Adrenal gland (tissue), 12 donors: ENCODE data around the gene PI16. TPM values are rescaled to one million over a fixed set of nuclear protein-coding genes. Genes with fewer than 3 reads are reported as not detected.
"Not testable (repeated sequence)": the region's sequence is repeated elsewhere in the genome, so short reads cannot be mapped to it uniquely, and the experiment has no call there.

Source experiments
- DNase-seq, 7 donors: peaks; one replicate each; pipeline ENCODE4 v3.0.0-alpha.2; 2019 to 2020
- H3K27ac ChIP-seq, 5 donors: fragments of 200-600 bp; sonication (generic) in 4 of 5; 1 replicate in 3 of 5; 2 replicates in 2 of 5; pipeline versions ENCODE4 v1.5.1 to v1.8.0; 2016 to 2020; ENCODE audit warnings: mild to moderate bottlenecking in 1 of 5
- H3K27me3 ChIP-seq: fragments of 200-600 bp; 2 replicates; pipeline ENCODE4 v1.8.0; 2021
- H3K36me3 ChIP-seq, 2 donors: fragments of 200-600 bp; replicated peaks in 1 of 2; 1 replicate in 1 of 2; 2 replicates in 1 of 2; pipeline versions ENCODE4 v1.5.1 to v1.8.0; 2018 to 2022
- H3K4me1 ChIP-seq, 2 donors: fragments of 200-600 bp; replicated peaks in 1 of 2; 1 replicate in 1 of 2; 2 replicates in 1 of 2; pipeline versions ENCODE4 v1.5.1 to v1.8.0; 2018 to 2021
- H3K4me3 ChIP-seq, 4 donors: fragments of 200-600 bp; sonication (generic) in 3 of 4; one replicate each; pipeline ENCODE4 v1.5.1; 2016 to 2018
- H3K9me3 ChIP-seq, 3 donors: fragments of 200-600 bp; sonication (generic) in 1 of 3; replicated peaks in 1 of 3; 1 replicate in 2 of 3; 2 replicates in 1 of 3; pipeline versions ENCODE4 v1.5.1 to v1.8.0; 2016 to 2021
- CTCF ChIP-seq, 6 experiments: fragments of 450-650 bp in 4 of 6; fragments of 200-600 bp in 2 of 6; sonication (generic) in 1 of 6; IDR thresholded peaks; 1 replicate in 5 of 6; 2 replicates in 1 of 6; pipeline versions ENCODE4 v1.5.1 to v1.8.0; 2016 to 2021; ENCODE audit warnings: antibody characterized with exemption in 6 of 6, mild to moderate bottlenecking in 2 of 6, moderate library complexity in 1 of 6
- POLR2A ChIP-seq, 2 donors: fragments of 450-650 bp; IDR thresholded peaks; one replicate each; pipeline ENCODE4 v1.6.1; 2017; ENCODE audit warnings: antibody characterized with exemption in 2 of 2, mild to moderate bottlenecking in 2 of 2, moderate library complexity in 1 of 2
- WGBS, 4 donors: extraction: QIAGEN DNeasy Blood & Tissue Kit in 2 of 4; methylation state at CpG; one replicate each; pipeline versions ENCODE4 v1.1.5 to v1.1.7; 2013 to 2017; 5-methylcytosine and 5-hydroxymethylcytosine counted together
- intact Hi-C, 2 donors: fragments of 100-400 bp; cut with DNase I; formaldehyde crosslinking; loops; one replicate each; pipeline versions ENCODE4 v1.14.1 to v1.15.0; 2022 to 2023
- polyA plus RNA-seq, 3 donors: library from polyadenylated mRNA; stranded (reverse); fragments of 200-250 nt in 2 of 3; fragments of 350-450 nt in 1 of 3; fragmentation: Illumina TruSeq in 1 of 3; extraction: RNeasy Lipid Tissue Mini Kit (QIAGEN cat#74804) in 1 of 3; gene quantifications; one replicate each; pipeline ENCODE4 v1.2.3, GENCODE V29; 2013 to 2014
- total RNA-seq, 9 donors: library from RNA; depleted of rRNA in 4 of 9; stranded (reverse); fragments of >200 nt in 4 of 9; fragments of 120-200 nt in 1 of 9; fragmentation: NEBNext Ultra II Directional in 1 of 9; extraction: Animal tissue kit (Norgen Biotek cat#: 25700) in 1 of 9; gene quantifications; one replicate each; pipeline versions ENCODE4 v1.1.0 to v1.2.4, GENCODE V29; 2013 to 2023
- donor health status: healthy with polysubstance abuse.
- donor health status: Bipolar disorder and iron deficiency.
- donor health status: DM: yes; HTN: yes; CAD: no.
- donor health status: DM: no; HTN: no; CAD: no.
- donor health status: DM: no; HTN: no; CAD: no.
- donor health status: DM: yes; HTN: yes; CAD: no.

PI16 gene
- total and polyA plus RNA-seq, 12 donors: 0.12 to 9.3 (median 0.68) TPM; not detected in 1

GRCh38 chr6:36944650-36945049 lies 9.9 kb upstream of the PI16 start:
- Histone ChIP-seq H3K27me3 (no peaks in the 10 kb centered on the region), H3K9me3 (no peaks in the 10 kb centered on the region), H3K27ac (peak overlapping the region; percentile 44 to 88 (median 64)), H3K4me1 (peaks cover 0 to 3% of the 10 kb centered on the region in 2 donors), H3K36me3 (no peaks in the 10 kb centered on the region), H3K4me3 (no peak overlapping the region)
- TF ChIP-seq CTCF (IDR thresholded peaks at IDR 0.05): no peak
- no peak for TF ChIP-seq POLR2A (IDR thresholded peaks at IDR 0.05)
- intact Hi-C loops: no loop called here
- peak in 6 of 7 donors; percentile 42 to 80 (median 71) for DNase-seq
- whole genome bisulfite sequencing, 4 donors: 39 to 54% (median 50%) methylated on average over 5 of the region's 5 CpGs

- TF ChIP-seq CTCF (IDR thresholded peaks at IDR 0.05) (no peak), POLR2A (IDR thresholded peaks at IDR 0.05) (no peak)
- Histone ChIP-seq H3K4me1 (peaks cover 0 to 3% of the 10 kb centered on the region in 2 donors), H3K36me3 (no peaks in the 10 kb centered on the region), H3K27me3 (no peaks in the 10 kb centered on the region), H3K4me3 (no peak overlapping the region), H3K9me3 (no peaks in the 10 kb centered on the region), H3K27ac (peak overlapping the region in 3 of 5 donors; percentile 44 to 88 (median 49))
- 36 to 91% (median 88%) methylated on average over 4 of the region's 4 CpGs for WGBS, 4 donors
- intact Hi-C loops: no loop called here
- peak in 1 of 7 donors; percentile 8 for DNase-seq
Observed at GRCh38 chr6:36945301-36945700, 9.2 kb upstream of the PI16 start.

GRCh38 chr6:36946526-36946925 lies 8.0 kb upstream of the PI16 start:
- no peak for TF ChIP-seq CTCF (IDR thresholded peaks at IDR 0.05)
- no peak for TF ChIP-seq POLR2A (IDR thresholded peaks at IDR 0.05)
- WGBS, 4 donors: 88 to 100% (median 92%) methylated on average over 2 to 4 of the region's 4 CpGs

GRCh38 chr6:36947570-36948351 lies 6.8 kb upstream of the PI16 start:
- no peak overlapping the region for H3K27ac ChIP-seq
- H3K9me3 ChIP-seq: no peaks in the 10 kb centered on the region
- H3K4me3 ChIP-seq: no peak overlapping the region
- no peaks in the 10 kb centered on the region for H3K36me3 ChIP-seq
- peaks cover 0 to 3% of the 10 kb centered on the region in 2 donors for H3K4me1 ChIP-seq
- H3K27me3 ChIP-seq: no peaks in the 10 kb centered on the region
- intact Hi-C loops: no loop called here
- no peak for TF ChIP-seq POLR2A (IDR thresholded peaks at IDR 0.05)
- WGBS, 4 donors: 81 to 84% (median 83%) methylated on average over 9 to 12 of the region's 12 CpGs
- DNase-seq: peak in 3 of 7 donors; percentile 6 to 41 (median 11)

More at GRCh38 chr6:36946526-36946925, 8.0 kb upstream of the PI16 start:
- Histone ChIP-seq H3K36me3 (no peaks in the 10 kb centered on the region), H3K4me1 (peaks cover 0 to 3% of the 10 kb centered on the region in 2 donors), H3K9me3 (no peaks in the 10 kb centered on the region), H3K27me3 (no peaks in the 10 kb centered on the region), H3K4me3 (no peak overlapping the region), H3K27ac (no peak overlapping the region)
- DNase-seq: peak in 2 of 7 donors; percentile 7 to 11
- intact Hi-C loops: no loop called here

- H3K4me3 ChIP-seq, H3K36me3 ChIP-seq, H3K9me3 ChIP-seq, H3K27me3 ChIP-seq, H3K27ac ChIP-seq, H3K4me1 ChIP-seq, intact Hi-C loops: not testable (repeated sequence)
- 75 to 97% (median 93%) methylated on average over 8 to 9 of the region's 9 CpGs for WGBS, 4 donors
- DNase-seq: peak in 2 of 7 donors; percentile 4 to 11
Observed at GRCh38 chr6:36949076-36949475, 5.5 kb upstream of the PI16 start.
